Kidney epithelial cell (primary cell): ENCODE measurements around the gene EIF4E1B. TPM values are rescaled to one million over a fixed set of nuclear protein-coding genes. Genes with fewer than 3 reads are reported as not detected.

ENCODE experiments used
- DNase-seq: peaks from one replicate; pipeline ENCODE4 v3.0.0-alpha.2; 2010; ENCODE audit warnings: low read depth
- H3K27me3 ChIP-seq: 2 replicates; pipeline ENCODE4 v1.6.0; 2011; ENCODE audit warnings: low read length; ENCODE audit not compliant: control insufficient read depth, insufficient read depth
- H3K36me3 ChIP-seq: 2 replicates; pipeline ENCODE4 v1.5.1; 2011; ENCODE audit warnings: low read length; ENCODE audit not compliant: control insufficient read depth, insufficient read depth
- H3K4me3 ChIP-seq: 2 replicates; pipeline ENCODE4 v1.5.1; 2011; ENCODE audit warnings: low read depth, mild to moderate bottlenecking, control low read depth, low read length
- total RNA-seq: library from RNA; depleted of rRNA; stranded (reverse); fragments of >200 nt; gene quantifications from 2 replicates; pipeline ENCODE4 v1.2.3, GENCODE V29; 2015
- TF ChIP-seq, protein P1 (sequence below): IDR thresholded peaks from 2 replicates; pipeline ENCODE4 v1.5.1; 2011; ENCODE audit warnings: mild to moderate bottlenecking, moderate library complexity, low read length, control low read depth, inconsistent platforms; ENCODE audit not compliant: insufficient read depth, poor library complexity, severe bottlenecking

The EIF4E1B gene
- total RNA-seq, 1 donor from 2014 or later, result not detected

DNA sequence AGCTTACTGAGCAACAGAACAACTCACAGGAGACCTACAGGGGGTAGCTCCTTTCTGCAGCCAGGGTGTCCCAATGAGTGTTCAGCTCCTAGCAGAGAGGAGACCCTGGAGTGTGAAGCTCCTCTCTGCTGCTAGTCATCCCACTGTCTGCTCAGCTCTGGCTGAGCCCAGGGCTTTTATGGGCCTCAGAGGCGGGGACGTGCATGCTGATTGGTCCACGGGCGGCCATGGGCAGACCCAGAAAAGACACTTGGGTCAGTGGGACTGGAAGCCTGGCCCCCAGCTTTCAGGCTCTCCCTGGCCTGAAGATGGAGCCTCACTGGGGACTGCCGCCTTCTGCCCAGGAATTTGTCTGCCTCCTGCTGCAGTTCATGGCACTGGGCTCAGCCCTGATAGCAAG is 57.4 kb downstream of the EIF4E1B start:
- TF ChIP-seq, protein P1, sequence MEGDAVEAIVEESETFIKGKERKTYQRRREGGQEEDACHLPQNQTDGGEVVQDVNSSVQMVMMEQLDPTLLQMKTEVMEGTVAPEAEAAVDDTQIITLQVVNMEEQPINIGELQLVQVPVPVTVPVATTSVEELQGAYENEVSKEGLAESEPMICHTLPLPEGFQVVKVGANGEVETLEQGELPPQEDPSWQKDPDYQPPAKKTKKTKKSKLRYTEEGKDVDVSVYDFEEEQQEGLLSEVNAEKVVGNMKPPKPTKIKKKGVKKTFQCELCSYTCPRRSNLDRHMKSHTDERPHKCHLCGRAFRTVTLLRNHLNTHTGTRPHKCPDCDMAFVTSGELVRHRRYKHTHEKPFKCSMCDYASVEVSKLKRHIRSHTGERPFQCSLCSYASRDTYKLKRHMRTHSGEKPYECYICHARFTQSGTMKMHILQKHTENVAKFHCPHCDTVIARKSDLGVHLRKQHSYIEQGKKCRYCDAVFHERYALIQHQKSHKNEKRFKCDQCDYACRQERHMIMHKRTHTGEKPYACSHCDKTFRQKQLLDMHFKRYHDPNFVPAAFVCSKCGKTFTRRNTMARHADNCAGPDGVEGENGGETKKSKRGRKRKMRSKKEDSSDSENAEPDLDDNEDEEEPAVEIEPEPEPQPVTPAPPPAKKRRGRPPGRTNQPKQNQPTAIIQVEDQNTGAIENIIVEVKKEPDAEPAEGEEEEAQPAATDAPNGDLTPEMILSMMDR, result no peak
- no peaks in the 10 kb centered on the region for H3K36me3 ChIP-seq
- no peak overlapping the region for H3K4me3 ChIP-seq
- H3K27me3 ChIP-seq, result peaks cover 21% of the 10 kb centered on the region
- no peak for DNase-seq

DNA sequence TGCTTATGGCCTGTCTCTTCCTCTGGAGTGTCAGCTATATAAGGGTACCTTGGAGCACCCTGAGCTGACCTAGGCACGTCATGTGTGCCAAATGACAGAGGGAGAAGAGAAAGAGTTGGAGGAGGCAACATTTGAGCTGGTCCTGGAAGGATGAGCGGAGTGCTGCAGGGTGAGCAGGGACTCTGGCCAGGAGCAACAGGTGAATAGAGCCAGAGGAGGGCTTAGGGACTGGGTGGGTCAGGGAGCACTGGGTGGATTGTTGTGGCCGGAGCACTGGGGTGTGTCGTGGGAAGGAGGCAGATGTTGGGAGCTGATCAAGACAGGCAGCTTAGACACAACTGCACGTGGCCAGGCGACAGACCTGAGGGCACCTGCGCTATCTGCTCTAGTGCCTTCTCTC is 60.4 kb downstream of the EIF4E1B start:
- TF ChIP-seq, protein P1, result no peak
- no peak for DNase-seq
- Histone ChIP-seq H3K27me3 (peaks cover 46% of the 10 kb centered on the region), H3K4me3 (no peak overlapping the region), H3K36me3 (no peaks in the 10 kb centered on the region)

DNA sequence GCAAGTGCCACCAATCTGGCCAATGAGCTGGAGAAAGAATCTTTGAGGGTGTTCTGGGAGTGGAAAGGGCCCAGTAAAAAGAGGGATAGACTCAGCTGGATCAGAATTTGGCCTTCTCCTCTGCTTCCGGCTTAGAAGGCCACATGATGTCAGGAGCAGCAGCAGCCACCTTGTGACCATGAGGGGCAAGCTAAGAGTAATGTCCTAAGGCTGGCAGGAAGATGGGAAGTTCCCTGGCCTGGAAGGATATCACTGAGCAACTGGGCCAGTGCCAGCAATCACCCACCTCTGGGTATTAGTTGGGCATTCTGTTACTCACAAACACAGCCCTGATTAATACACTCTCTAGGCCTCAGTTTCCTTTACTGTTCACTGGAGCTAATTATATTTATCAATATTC is 61.0 kb downstream of the EIF4E1B start:
- TF ChIP-seq, protein P1, result no peak

DNA sequence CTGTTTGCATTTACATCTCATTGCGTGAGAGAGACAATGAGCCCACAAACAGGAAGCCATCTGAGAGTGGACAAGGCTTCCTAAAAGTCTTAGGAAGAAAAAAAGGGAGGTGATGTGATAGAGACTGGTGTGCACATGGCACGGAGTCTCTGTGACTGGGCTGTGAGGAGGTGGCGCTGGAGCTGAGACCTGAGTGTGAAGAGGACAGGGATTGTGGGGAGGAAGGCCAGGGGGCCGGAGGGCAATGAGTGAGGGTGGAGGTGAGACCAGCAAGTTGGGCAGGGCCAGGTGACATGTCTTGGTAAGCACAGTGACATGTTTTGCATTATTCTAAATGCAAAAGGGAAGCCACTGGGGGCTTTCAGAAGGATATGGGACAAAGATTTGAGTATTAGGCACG is 61.9 kb downstream of the EIF4E1B start:
- H3K36me3 ChIP-seq, result no peaks in the 10 kb centered on the region
- TF ChIP-seq, protein P1, result no peak
- no peak for DNase-seq
- H3K27me3 ChIP-seq, result peaks cover 58% of the 10 kb centered on the region
- no peak overlapping the region for H3K4me3 ChIP-seq

More for the DNA sequence above, 61.0 kb downstream of the EIF4E1B start:
- Histone ChIP-seq H3K36me3 (no peaks in the 10 kb centered on the region), H3K4me3 (no peak overlapping the region), H3K27me3 (peaks cover 51% of the 10 kb centered on the region)
- no peak for DNase-seq

DNA sequence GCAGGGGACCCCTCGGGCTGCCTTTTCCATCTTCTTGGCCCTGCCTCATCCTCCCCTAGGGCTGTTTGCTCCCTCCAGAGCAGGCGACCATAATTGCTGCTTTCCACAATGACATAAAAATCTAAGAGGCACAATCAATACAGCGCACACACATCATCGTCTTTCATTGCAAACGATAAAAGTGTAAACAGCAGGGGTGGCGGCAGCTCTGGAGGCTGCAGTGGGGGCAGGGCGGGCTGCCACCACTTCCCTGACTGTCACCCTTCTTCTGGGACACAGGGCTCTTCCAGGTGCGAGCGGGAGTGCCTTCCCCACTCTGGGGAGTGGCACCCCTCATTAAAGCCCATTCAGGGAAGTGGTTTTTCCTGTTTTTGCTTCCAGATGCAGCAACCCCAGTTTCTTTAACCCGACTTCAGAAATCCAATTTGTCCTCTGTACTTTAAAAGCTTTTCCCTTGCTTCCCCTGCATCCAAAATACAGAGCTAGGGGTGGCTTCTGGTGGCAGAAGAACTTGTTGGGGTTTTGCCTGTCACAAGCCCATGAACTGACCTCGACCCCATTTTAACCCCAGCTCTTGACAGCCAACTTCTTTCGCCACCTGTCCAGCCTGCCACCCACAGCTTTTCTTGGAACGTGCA is 62.5 kb downstream of the EIF4E1B start:
- Histone ChIP-seq H3K27me3 (peaks cover 63% of the 10 kb centered on the region), H3K36me3 (no peaks in the 10 kb centered on the region), H3K4me3 (no peak overlapping the region)
- TF ChIP-seq, protein P1, result no peak
- DNase-seq, result no peak

DNA sequence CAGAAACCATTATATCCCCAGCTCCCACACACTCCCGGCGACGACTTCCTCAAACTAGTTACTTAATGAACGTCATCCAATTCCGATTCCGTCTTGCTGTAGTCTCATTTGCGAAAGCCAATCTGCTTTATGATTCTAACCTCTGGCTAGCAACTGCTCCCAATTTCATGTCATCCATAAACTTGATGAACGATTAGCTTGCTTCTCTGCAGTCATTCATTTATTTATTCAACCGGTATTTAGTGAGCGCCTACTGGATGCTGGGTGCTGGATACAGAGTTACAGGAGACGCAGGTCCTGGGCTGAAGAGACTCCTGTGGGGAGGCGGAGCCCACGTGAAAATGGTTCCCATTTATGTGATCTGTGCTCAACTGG is 63.0 kb downstream of the EIF4E1B start:
- Histone ChIP-seq H3K36me3 (no peaks in the 10 kb centered on the region), H3K27me3 (peaks cover 68% of the 10 kb centered on the region), H3K4me3 (no peak overlapping the region)
- TF ChIP-seq, protein P1, result no peak
- no peak for DNase-seq
